Uterus (tissue), 2 donors: Measurements from ENCODE around the gene C19orf47.

Experiments used
- POLR2A ChIP-seq, 2 donors: fragments of 450-650 bp; IDR thresholded peaks; one replicate each; pipeline ENCODE4 v1.6.1; 2016; ENCODE audit warnings: antibody characterized with exemption in 2 of 2, mild to moderate bottlenecking in 1 of 2, moderate library complexity in 1 of 2
- TF ChIP-seq, protein P1 (sequence below), 4 experiments: fragments of 200-600 bp in 2 of 4; fragments of 450-650 bp in 2 of 4; sonication (generic) in 2 of 4; IDR thresholded peaks; one replicate each; pipeline ENCODE4 v1.5.1; 2016 to 2019; ENCODE audit warnings: antibody characterized with exemption in 4 of 4, mild to moderate bottlenecking in 2 of 4, moderate library complexity in 1 of 4

DNA sequence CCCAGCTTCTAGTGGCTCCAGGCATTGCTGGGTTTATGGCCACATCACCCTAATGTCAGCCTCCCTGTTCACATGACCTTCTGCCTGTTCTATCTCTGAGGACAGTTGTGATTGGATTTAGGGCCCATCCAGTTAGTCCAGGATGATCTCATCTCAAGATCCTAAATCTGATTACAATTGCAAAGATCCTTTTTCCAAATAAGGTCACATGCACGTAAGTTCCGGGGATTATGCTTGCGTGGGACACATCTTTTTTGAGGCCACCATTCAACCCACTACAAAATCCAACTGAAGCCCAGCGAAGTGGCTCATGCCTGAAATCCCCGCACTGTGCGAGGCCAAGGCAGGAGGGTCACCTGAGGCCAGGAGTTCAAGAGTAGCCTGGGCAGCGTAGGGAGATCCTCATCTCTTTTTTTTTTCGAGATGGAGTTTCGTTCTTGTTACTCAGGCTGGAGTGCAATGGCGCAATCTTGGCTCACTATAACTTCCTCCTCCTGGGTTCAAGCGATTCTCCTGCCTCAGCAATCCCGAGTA lies 12.6 kb upstream of the C19orf47 start:
- no peak for TF ChIP-seq POLR2A (IDR thresholded peaks at IDR 0.05)
- TF ChIP-seq, protein P1, sequence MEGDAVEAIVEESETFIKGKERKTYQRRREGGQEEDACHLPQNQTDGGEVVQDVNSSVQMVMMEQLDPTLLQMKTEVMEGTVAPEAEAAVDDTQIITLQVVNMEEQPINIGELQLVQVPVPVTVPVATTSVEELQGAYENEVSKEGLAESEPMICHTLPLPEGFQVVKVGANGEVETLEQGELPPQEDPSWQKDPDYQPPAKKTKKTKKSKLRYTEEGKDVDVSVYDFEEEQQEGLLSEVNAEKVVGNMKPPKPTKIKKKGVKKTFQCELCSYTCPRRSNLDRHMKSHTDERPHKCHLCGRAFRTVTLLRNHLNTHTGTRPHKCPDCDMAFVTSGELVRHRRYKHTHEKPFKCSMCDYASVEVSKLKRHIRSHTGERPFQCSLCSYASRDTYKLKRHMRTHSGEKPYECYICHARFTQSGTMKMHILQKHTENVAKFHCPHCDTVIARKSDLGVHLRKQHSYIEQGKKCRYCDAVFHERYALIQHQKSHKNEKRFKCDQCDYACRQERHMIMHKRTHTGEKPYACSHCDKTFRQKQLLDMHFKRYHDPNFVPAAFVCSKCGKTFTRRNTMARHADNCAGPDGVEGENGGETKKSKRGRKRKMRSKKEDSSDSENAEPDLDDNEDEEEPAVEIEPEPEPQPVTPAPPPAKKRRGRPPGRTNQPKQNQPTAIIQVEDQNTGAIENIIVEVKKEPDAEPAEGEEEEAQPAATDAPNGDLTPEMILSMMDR (IDR thresholded peaks at IDR 0.05): no peak
